ENCODE results near the gene PPIL6.
"Not testable (repeated sequence)": the region's sequence is repeated elsewhere in the genome, so short reads cannot be mapped to it uniquely, and the experiment has no call there.

PPIL6 gene

GRCh38 chr6:109364382-109365078 lies 75.9 kb downstream of the PPIL6 start:
- not testable (repeated sequence) for DNase-seq (ENCODE audit: low read depth in 1 of 2, low spot score in 1 of 2)

GRCh38 chr6:109363753-109364152 lies 76.7 kb downstream of the PPIL6 start:
- no peak for DNase-seq (ENCODE audit: low read depth in 1 of 2, low spot score in 1 of 2)

- no peak for DNase-seq (ENCODE audit: low read depth in 1 of 2, low spot score in 1 of 2)
Measured at GRCh38 chr6:109362102-109362884, 78.1 kb downstream of the PPIL6 start.

- no peak for DNase-seq (ENCODE audit: low read depth in 1 of 2, low spot score in 1 of 2)
Measured at GRCh38 chr6:109360791-109361190, 79.6 kb downstream of the PPIL6 start.

GRCh38 chr6:109360281-109360680 lies 80.1 kb downstream of the PPIL6 start:
- no peak for DNase-seq (ENCODE audit: low read depth in 1 of 2, low spot score in 1 of 2)

- DNase-seq (ENCODE audit: low read depth in 1 of 2, low spot score in 1 of 2) = no peak
Measured at GRCh38 chr6:109359248-109359647, 81.2 kb downstream of the PPIL6 start.

- no peak for DNase-seq (ENCODE audit: low read depth in 1 of 2, low spot score in 1 of 2)
Measured at GRCh38 chr6:109358204-109358603, 82.2 kb downstream of the PPIL6 start.

- no peak for DNase-seq (ENCODE audit: low read depth in 1 of 2, low spot score in 1 of 2)
Measured at GRCh38 chr6:109356237-109356636, 84.2 kb downstream of the PPIL6 start.

DNA sequence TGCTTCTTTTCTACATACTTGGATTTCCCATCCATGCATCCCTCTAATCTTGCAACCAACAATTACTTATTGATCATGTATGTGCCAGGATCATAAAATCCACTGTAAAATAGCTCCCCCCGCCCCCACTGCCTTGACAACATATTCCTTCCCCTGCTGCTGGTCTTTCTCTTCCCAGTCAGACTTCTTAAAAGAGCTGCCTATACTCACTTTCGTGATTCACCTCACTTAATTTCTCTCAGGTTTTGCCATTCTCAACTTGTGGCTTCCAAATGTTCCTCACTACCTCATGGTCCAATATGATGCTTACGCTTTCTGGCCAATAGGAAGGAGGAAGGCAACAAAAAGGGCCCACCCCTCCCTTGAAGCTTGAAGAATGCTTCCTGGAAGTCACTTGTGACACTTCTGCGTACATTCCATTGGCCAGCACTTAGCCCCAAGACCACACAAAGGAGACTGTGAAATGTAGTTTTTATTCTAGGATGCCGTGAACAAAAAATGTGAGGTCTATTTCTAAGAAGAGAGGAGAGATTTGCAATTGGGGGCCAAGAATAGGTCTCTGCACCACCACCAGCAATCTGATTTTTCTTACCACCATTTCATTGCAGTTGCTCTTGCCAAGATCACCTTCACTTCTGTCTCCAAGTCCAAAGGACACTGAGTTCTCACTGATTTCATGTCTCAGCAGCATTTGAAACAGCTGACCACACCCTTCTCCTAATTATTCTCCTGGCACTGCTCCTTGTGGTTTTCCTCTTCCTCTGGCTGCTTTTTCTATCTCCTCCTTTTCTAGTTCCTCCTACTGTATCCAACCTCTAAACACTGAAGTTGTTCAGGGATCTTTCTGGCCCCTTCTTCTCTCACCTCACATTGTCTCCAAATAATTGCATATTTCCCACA lies 88.9 kb downstream of the PPIL6 start:
- DNase-seq (ENCODE audit: low read depth in 1 of 2, low spot score in 1 of 2) = no peak

- DNase-seq (ENCODE audit: low read depth in 1 of 2, low spot score in 1 of 2) = no peak
Measured at GRCh38 chr6:109349419-109349987, 90.9 kb downstream of the PPIL6 start.

DNA sequence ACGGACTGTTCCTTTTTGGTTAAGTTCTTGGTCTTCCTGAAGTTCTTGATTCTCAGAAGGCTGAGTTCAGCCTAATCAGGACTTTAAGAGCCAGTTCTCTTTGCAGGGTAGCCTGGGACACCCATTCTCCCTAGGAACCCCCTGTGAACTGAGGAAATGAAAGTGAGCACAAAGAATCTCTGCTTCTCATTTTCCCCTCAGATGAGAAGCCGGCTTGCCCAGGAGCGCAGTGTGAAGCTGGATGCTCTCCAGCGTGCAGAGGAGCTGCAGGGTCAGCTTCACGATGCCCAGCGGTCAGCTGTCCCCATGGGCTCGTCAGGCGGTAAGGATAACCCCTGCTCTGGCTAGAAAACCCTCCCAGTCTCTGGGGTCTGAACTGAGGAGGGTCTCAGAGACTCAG lies 92.2 kb downstream of the PPIL6 start:
- DNase-seq (ENCODE audit: low read depth in 1 of 2, low spot score in 1 of 2) = no peak

DNA sequence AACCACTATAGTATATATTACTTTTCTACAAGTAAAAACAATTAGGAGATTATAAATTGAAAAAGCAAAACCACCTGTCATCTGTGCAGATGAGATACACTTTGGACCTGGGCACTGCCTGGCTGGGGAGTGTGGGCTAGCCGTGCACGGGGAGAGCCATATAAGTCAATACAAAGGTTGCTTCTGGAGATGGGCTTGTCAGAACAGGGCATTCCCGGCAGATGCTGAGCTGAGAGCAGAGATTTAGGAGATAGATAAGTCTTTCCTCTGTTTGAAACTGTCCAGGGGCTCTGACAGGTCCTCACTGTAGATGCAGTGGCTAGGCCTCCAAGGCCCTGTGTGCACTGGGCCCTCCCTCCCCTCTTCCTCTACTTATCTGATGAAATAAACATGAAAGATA lies 92.6 kb downstream of the PPIL6 start:
- DNase-seq (ENCODE audit: low read depth in 1 of 2, low spot score in 1 of 2) = no peak

DNA sequence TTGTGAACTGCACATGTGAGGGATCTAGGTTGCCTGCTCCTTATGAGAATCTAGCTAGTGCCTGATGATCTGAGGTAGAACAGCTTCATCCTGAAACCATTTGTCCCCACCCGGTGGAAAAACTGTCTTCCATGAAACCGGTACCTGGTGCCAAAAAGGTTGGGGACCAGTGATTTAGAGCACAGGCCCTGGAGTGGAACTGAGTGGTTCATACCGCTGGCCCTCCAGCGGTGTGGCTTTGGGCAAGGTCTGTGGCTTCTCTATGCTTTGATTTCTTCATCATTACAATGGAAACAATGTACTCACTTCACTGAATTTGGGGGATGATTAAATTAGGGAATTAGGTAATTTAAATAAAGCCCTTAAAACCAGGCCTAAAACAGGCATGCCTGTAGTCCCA lies 94.4 kb downstream of the PPIL6 start:
- no peak for DNase-seq (ENCODE audit: low read depth in 1 of 2, low spot score in 1 of 2)

GRCh38 chr6:109344226-109344625 lies 96.2 kb downstream of the PPIL6 start:
- no peak for DNase-seq (ENCODE audit: low read depth in 1 of 2, low spot score in 1 of 2)

- DNase-seq (ENCODE audit: low read depth in 1 of 2, low spot score in 1 of 2) = no peak
Measured at GRCh38 chr6:109343518-109343917, 96.9 kb downstream of the PPIL6 start.

DNA sequence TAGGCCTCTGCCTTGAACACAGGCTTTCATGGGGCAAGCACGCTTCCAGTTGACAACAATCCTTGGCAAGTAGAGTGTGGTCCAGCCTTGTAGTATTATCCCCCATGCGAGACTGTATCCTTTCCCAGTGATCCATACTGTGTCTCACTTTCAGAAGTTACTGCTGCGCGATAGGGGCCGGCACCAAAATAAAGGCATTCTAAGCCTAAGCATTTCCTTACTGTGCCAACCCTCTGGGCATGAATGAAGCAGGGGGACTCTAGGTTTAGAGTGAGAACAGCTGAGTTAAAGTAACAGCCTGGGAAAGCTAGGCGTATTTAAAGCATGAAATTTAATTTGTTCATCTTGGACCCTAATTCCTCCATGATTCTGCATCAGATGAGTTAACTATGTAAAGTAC lies 97.5 kb downstream of the PPIL6 start:
- DNase-seq (ENCODE audit: low read depth in 1 of 2, low spot score in 1 of 2) = no peak

DNA sequence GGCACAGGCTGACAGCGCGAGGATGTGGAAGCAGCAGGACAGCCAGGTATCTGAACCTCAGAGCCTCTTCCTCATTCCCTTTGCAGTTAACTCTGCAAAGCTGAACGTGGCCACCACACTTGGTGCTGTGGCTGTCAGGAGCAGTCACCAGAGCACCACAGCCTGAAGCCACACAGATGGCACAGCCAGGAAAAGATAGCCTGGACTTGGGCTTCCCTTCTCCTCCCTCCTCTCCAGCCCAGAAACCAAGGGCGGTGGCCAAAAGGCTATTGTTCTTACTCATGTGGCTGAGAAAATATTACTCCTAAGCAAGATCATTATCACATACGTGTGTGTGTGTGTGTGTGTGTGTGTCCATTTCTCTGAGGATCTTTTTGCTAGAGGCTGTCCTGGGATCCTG lies 97.9 kb downstream of the PPIL6 start:
- no peak for DNase-seq (ENCODE audit: low read depth in 1 of 2, low spot score in 1 of 2)

GRCh38 chr6:109340811-109341210 lies 99.6 kb downstream of the PPIL6 start:
- DNase-seq (ENCODE audit: low read depth in 1 of 2, low spot score in 1 of 2) = no peak
